ENCODE results near the gene RIPK3. TPM values are rescaled to one million over a fixed set of nuclear protein-coding genes. Genes with fewer than 3 reads are reported as not detected.

The RIPK3 gene
- total and polyA plus RNA-seq, 12 donors: 1.7 to 7.1 (median 3.5) TPM

- H3K27me3 ChIP-seq: peaks cover 0 to 1% (median 0%) of the 10 kb centered on the region in 7 donors
- 84 to 86% methylated on average over 2 of the region's 2 CpGs for WGBS, 2 donors
- intact Hi-C loops (cut with DNase I): no loop called here
- no peak for DNase-seq
- H3K4me1 ChIP-seq: peaks cover under 1 to 58% (median 8%) of the 10 kb centered on the region in 9 donors
- H3K4me3 ChIP-seq: no peak overlapping the region
- peak overlapping the region in 1 of 10 donors; percentile 79 for H3K27ac ChIP-seq
- H3K36me3 ChIP-seq: peaks cover 0 to 86% (median 0%) of the 10 kb centered on the region in 9 donors
- TF ChIP-seq CTCF (IDR thresholded peaks at IDR 0.05): no peak
- no peaks in the 10 kb centered on the region for H3K9me3 ChIP-seq
- peak in 3 of 8 donors; percentile 4 to 19 (median 17) for ATAC-seq
These were observed 12.5 kb downstream of the RIPK3 start for GRCh38 chr14:24327303-24327702.

- Histone ChIP-seq H3K4me3 (no peak overlapping the region), H3K27ac (no peak overlapping the region), H3K27me3 (no peaks in the 10 kb centered on the region), H3K9me3 (no peaks in the 10 kb centered on the region), H3K4me1 (peaks cover 0 to 45% (median 0%) of the 10 kb centered on the region in 9 donors), H3K36me3 (peaks cover 0 to 90% (median 0%) of the 10 kb centered on the region in 9 donors)
- WGBS, 2 donors: 84 to 87% methylated on average over 9 of the region's 9 CpGs
- TF ChIP-seq CTCF (IDR thresholded peaks at IDR 0.05): no peak
- intact Hi-C loops (cut with DNase I): no loop called here
- ATAC-seq (no peak), DNase-seq (no peak)
These were observed 13.8 kb downstream of the RIPK3 start for GRCh38 chr14:24325963-24326362.

GRCh38 chr14:24325041-24325530 lies 14.7 kb downstream of the RIPK3 start:
- no peak for TF ChIP-seq CTCF (IDR thresholded peaks at IDR 0.05)
- 86 to 87% methylated on average over 5 of the region's 5 CpGs for WGBS, 2 donors
- Histone ChIP-seq H3K27ac (no peak overlapping the region), H3K36me3 (peaks cover 0 to 91% (median 0%) of the 10 kb centered on the region in 9 donors), H3K4me1 (peaks cover 0 to 36% (median 0%) of the 10 kb centered on the region in 9 donors), H3K4me3 (no peak overlapping the region), H3K9me3 (no peaks in the 10 kb centered on the region), H3K27me3 (no peaks in the 10 kb centered on the region)
- intact Hi-C loops (cut with DNase I): no loop called here
- no peak for DNase-seq
- ATAC-seq: no peak

- Histone ChIP-seq H3K4me3 (no peak overlapping the region), H3K27ac (no peak overlapping the region), H3K4me1 (peaks cover 0 to 27% (median 0%) of the 10 kb centered on the region in 9 donors), H3K9me3 (no peaks in the 10 kb centered on the region), H3K36me3 (peaks cover 0 to 91% (median 0%) of the 10 kb centered on the region in 9 donors), H3K27me3 (peaks cover 0 to 9% (median 0%) of the 10 kb centered on the region in 7 donors)
- 85% methylated on average over 5 to 6 of the region's 6 CpGs for WGBS, 2 donors
- ATAC-seq (no peak), DNase-seq (no peak)
- intact Hi-C loops (cut with DNase I): no loop called here
- no peak for TF ChIP-seq CTCF (IDR thresholded peaks at IDR 0.05)
These were observed 15.8 kb downstream of the RIPK3 start for GRCh38 chr14:24324024-24324423.

Data from heart right ventricle (tissue), 16 donors.